ENCODE measurements around the gene SLC44A1.

GRCh38 chr9:105275938-105276337, 31.5 kb downstream of the SLC44A1 start:
- TF ChIP-seq CTCF (conservative IDR thresholded peaks at IDR 0.05; ENCODE audit: low read length) (no peak), EZH2phosphoT487 (IDR thresholded peaks at IDR 0.05; ENCODE audit: borderline replicate concordance, low read depth, low read length) (no peak)

All from OCI-LY7 (cell line).